Erythroblast (primary cell): ENCODE measurements around the gene CYP2A6.
"Not testable (repeated sequence)": the region's sequence is repeated elsewhere in the genome, so short reads cannot be mapped to it uniquely, and the experiment has no call there.

ENCODE experiments used
- GATA1 ChIP-seq: IDR thresholded peaks from 2 replicates; pipeline ENCODE4 v1.6.1; 2011; ENCODE audit warnings: low read depth, mild to moderate bottlenecking, control low read depth, low read length, moderate library complexity
- POLR2A ChIP-seq: IDR thresholded peaks from 2 replicates; pipeline ENCODE4 v1.6.1; 2011; ENCODE audit warnings: mild to moderate bottlenecking, low read length

DNA sequence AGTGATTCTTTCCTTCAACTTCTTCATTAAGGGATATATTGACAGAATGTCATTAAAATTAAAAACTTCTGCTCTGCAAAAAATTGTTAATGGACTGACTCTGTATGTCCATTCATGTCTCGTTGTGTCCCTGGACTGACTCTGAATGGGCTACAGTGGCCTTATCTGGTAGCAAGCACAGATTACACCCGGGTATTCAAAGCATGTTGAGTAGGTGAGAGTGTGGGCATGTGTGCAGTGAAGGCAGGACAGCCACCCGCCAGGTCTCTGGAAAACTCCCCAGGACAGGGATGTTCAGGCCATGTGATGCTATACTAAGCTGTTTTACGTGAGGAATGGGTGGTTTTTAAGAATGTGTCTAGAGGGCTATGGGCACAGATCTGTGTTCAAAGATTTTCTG, 24.6 kb upstream of the CYP2A6 start:
- TF ChIP-seq POLR2A, GATA1: not testable (repeated sequence)
